Adrenal gland (tissue), 5 donors: ENCODE results near the gene AGPS.
"Not testable (repeated sequence)": the region's sequence is repeated elsewhere in the genome, so short reads cannot be mapped to it uniquely, and the experiment has no call there.

Source experiments
- CTCF ChIP-seq, 6 experiments: fragments of 450-650 bp in 4 of 6; fragments of 200-600 bp in 2 of 6; sonication (generic) in 1 of 6; IDR thresholded peaks; 1 replicate in 5 of 6; 2 replicates in 1 of 6; pipeline versions ENCODE4 v1.5.1 to v1.8.0; 2016 to 2021; ENCODE audit warnings: antibody characterized with exemption in 6 of 6, mild to moderate bottlenecking in 2 of 6, moderate library complexity in 1 of 6
- POLR2A ChIP-seq, 2 donors: fragments of 450-650 bp; IDR thresholded peaks; one replicate each; pipeline ENCODE4 v1.6.1; 2017; ENCODE audit warnings: antibody characterized with exemption in 2 of 2, mild to moderate bottlenecking in 2 of 2, moderate library complexity in 1 of 2
- donor health status: DM: no; HTN: no; CAD: no.

- not testable (repeated sequence) for TF ChIP-seq CTCF, POLR2A (IDR thresholded peaks at IDR 0.05)
Measured at GRCh38 chr2:177551360-177551759, 158.8 kb downstream of the AGPS start.
